Hepatocyte (in vitro differentiated cells): ENCODE results near the gene SAMD7. TPM values are rescaled to one million over a fixed set of nuclear protein-coding genes. Genes with fewer than 3 reads are reported as not detected.

Experiments
- DNase-seq: peaks from one replicate; pipeline ENCODE4 v3.0.0-alpha.2; 2016; ENCODE audit warnings: low spot score
- H2AFZ ChIP-seq: fragments of 200-600 bp; sonication (generic); 2 replicates; pipeline ENCODE4 v1.6.0; 2016; ENCODE audit warnings: antibody characterized with exemption, mild to moderate bottlenecking
- H3K27ac ChIP-seq: fragments of 200-600 bp; sonication (generic); 2 replicates; pipeline ENCODE4 v1.5.1; 2016; ENCODE audit warnings: mild to moderate bottlenecking
- H3K27me3 ChIP-seq: fragments of 200-600 bp; sonication (generic); 2 replicates; pipeline ENCODE4 v1.6.1; 2016
- H3K36me3 ChIP-seq: fragments of 200-600 bp; sonication (generic); replicated peaks from 2 replicates; pipeline ENCODE4 v1.5.1; 2016; ENCODE audit warnings: low read depth; ENCODE audit not compliant: insufficient read depth
- H3K4me1 ChIP-seq: fragments of 200-600 bp; sonication (generic); 2 replicates; pipeline ENCODE4 v1.5.1; 2016; ENCODE audit warnings: mild to moderate bottlenecking, moderate library complexity; ENCODE audit not compliant: insufficient read depth
- H3K4me2 ChIP-seq: fragments of 200-600 bp; sonication (generic); 2 replicates; pipeline ENCODE4 v1.6.0; 2016
- H3K4me3 ChIP-seq: fragments of 200-600 bp; sonication (generic); 2 replicates; pipeline ENCODE4 v1.5.1; 2016; ENCODE audit warnings: mild to moderate bottlenecking
- H3K79me2 ChIP-seq: fragments of 200-600 bp; sonication (generic); 2 replicates; pipeline ENCODE4 v1.6.0; 2017; ENCODE audit warnings: mild to moderate bottlenecking
- H3K9me2 ChIP-seq: fragments of 200-600 bp; sonication (generic); replicated peaks from 2 replicates; pipeline ENCODE4 v1.6.0; 2017; ENCODE audit warnings: mild to moderate bottlenecking; ENCODE audit not compliant: insufficient read depth
- H3K9me3 ChIP-seq: fragments of 200-600 bp; sonication (generic); 2 replicates; pipeline ENCODE4 v1.5.1; 2016; ENCODE audit warnings: low read depth, mild to moderate bottlenecking
- H4K20me1 ChIP-seq: fragments of 200-600 bp; sonication (generic); 2 replicates; pipeline ENCODE4 v1.6.0; 2016; ENCODE audit warnings: mild to moderate bottlenecking; ENCODE audit not compliant: insufficient read depth, poor library complexity, severe bottlenecking
- EZH2 ChIP-seq: fragments of 200-600 bp; sonication (generic); IDR thresholded peaks from 2 replicates; pipeline ENCODE4 v1.6.1; 2016; ENCODE audit warnings: antibody characterized with exemption, mild to moderate bottlenecking, borderline replicate concordance
- EZH2phosphoT487 ChIP-seq: fragments of 200-600 bp; sonication (generic); IDR thresholded peaks from one replicate; pipeline ENCODE4 v1.6.1; 2018; ENCODE audit warnings: antibody characterized with exemption, mild to moderate bottlenecking, low read depth, moderate library complexity; ENCODE audit not compliant: unreplicated experiment, severe bottlenecking
- WGBS: methylation state at CpG from one replicate; pipeline ENCODE4 v1.1.6; 2016; ENCODE audit warnings: low lambda C conversion rate; ENCODE audit errors: missing lambda C conversion rate; 5-methylcytosine and 5-hydroxymethylcytosine counted together
- polyA plus RNA-seq: library from polyadenylated mRNA; unstranded; fragments of >200 nt; fragmentation: Nextera tagmentation; extraction: Ambion mirVana; gene quantifications from 2 replicates; pipeline ENCODE4 v1.2.1, GENCODE V29; 2016
- total RNA-seq: library from RNA; depleted of rRNA; stranded (reverse); fragments of >200 nt; gene quantifications from 2 replicates; pipeline ENCODE4 v1.2.3, GENCODE V29; 2014
- TF ChIP-seq, protein P1 (sequence below): fragments of 200-600 bp; sonication (generic); IDR thresholded peaks from 2 replicates; pipeline ENCODE4 v1.5.1; 2016; ENCODE audit warnings: antibody characterized with exemption, mild to moderate bottlenecking; ENCODE audit not compliant: poor library complexity

SAMD7 gene
- total and polyA plus RNA-seq, 2 experiments from 2014 or later: not detected

DNA sequence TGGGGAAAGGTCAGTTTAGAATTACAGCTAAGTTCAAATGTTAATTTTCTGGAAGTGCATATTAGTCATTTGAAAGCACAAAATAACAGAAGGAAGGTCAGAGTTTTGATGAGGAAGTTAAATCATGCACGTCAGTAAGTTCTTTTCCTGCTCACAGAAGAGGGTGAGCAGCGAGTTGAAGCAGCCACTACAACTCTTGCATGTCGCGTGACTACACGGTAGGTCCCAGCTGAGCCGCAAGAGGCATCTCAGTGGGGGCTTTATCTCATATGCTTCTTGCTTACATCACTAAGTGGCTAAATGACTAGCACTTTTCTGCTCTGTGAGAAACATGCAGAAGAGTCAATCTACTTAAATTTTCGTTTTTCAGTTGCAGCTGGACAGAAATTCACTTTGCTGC, 33.9 kb downstream of the SAMD7 start:
- Histone ChIP-seq H3K9me2 (no peaks in the 10 kb centered on the region), H3K9me3 (no peaks in the 10 kb centered on the region), H2AFZ (no peak overlapping the region), H3K27me3 (no peaks in the 10 kb centered on the region), H3K79me2 (no peaks in the 10 kb centered on the region), H3K4me3 (no peak overlapping the region), H3K4me1 (no peaks in the 10 kb centered on the region), H3K36me3 (no peaks in the 10 kb centered on the region), H4K20me1 (no peaks in the 10 kb centered on the region), H3K4me2 (no peak overlapping the region), H3K27ac (no peak overlapping the region)
- 80% methylated on average over 7 of the region's 7 CpGs for WGBS
- no peak for DNase-seq
- TF ChIP-seq EZH2phosphoT487 (no peak), EZH2 (no peak)
- TF ChIP-seq, protein P1, sequence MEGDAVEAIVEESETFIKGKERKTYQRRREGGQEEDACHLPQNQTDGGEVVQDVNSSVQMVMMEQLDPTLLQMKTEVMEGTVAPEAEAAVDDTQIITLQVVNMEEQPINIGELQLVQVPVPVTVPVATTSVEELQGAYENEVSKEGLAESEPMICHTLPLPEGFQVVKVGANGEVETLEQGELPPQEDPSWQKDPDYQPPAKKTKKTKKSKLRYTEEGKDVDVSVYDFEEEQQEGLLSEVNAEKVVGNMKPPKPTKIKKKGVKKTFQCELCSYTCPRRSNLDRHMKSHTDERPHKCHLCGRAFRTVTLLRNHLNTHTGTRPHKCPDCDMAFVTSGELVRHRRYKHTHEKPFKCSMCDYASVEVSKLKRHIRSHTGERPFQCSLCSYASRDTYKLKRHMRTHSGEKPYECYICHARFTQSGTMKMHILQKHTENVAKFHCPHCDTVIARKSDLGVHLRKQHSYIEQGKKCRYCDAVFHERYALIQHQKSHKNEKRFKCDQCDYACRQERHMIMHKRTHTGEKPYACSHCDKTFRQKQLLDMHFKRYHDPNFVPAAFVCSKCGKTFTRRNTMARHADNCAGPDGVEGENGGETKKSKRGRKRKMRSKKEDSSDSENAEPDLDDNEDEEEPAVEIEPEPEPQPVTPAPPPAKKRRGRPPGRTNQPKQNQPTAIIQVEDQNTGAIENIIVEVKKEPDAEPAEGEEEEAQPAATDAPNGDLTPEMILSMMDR: no peak

DNA sequence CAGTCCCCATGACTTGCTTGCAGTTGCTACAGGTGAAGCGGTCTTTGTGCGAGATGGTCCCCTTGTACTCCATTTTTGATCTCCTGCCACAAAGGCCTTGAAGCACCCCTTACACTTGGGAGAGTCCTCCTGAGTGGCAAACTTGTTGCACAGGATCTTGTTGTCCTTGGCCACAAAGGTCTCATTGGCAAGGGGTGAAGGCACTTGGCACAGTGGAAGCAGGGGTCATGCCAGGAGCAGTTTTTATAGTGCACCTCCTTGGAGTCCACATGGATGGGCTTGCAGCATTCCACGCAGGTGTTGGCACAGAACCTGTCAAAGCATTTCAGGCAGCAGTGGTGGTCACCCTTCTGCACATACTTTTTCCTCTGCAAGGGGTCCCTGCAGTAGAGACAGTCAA, 35.0 kb downstream of the SAMD7 start:
- DNase-seq: no peak
- WGBS: 93% methylated on average over 3 of the region's 3 CpGs
- TF ChIP-seq EZH2 (no peak), EZH2phosphoT487 (no peak)
- TF ChIP-seq, protein P1: no peak
- H3K27ac ChIP-seq: no peak overlapping the region
- H4K20me1 ChIP-seq: no peaks in the 10 kb centered on the region
- H3K9me3 ChIP-seq: no peaks in the 10 kb centered on the region
- no peak overlapping the region for H3K4me2 ChIP-seq
- no peaks in the 10 kb centered on the region for H3K36me3 ChIP-seq
- no peak overlapping the region for H3K4me3 ChIP-seq
- no peaks in the 10 kb centered on the region for H3K27me3 ChIP-seq
- H3K9me2 ChIP-seq: no peaks in the 10 kb centered on the region
- H3K4me1 ChIP-seq: no peaks in the 10 kb centered on the region
- no peaks in the 10 kb centered on the region for H3K79me2 ChIP-seq
- H2AFZ ChIP-seq: no peak overlapping the region

DNA sequence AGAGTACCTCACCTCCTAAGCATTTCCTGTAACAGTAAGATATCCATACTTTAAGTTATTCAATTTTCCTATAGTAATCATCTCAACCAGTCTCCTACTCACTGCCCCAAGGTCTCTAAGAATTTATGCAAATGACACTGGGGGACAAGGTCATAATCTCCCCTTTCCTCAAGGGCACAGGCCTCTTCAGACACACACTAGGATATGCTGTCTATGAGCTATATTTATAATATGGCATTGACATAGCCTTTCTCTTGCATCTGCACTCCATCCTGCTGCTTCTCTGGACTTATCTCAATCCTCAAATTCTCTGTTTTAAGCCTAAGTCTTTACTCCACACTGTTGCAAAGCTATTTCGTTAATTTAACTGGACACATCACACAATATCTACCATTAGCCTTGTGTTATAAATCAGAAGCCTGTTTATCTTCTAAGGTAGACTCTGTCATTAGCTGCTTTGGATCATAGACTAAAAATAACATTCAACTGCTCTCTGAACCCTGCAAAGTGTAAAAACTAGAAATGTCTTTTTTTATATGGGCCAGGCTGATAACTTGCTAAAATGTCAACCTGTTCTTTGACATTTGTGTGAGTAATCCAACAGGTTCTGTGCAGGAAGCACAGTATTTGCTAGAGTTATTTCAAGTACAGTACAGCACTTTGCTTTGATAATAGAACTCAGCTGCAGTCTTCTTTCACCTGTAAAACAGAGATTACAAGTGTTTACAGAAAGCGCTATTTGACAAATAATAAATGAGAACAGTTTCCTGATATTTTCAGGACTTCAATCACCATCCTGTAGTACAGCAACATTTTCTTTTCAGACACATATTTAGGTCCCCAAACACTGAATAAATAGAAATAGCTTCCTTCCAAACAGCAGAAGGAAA, 37.4 kb downstream of the SAMD7 start:
- H3K9me3 ChIP-seq: no peaks in the 10 kb centered on the region
- no peaks in the 10 kb centered on the region for H3K79me2 ChIP-seq
- no peaks in the 10 kb centered on the region for H3K9me2 ChIP-seq
- H3K4me2 ChIP-seq: peak overlapping the region; percentile 21
- TF ChIP-seq EZH2: no peak
- TF ChIP-seq EZH2phosphoT487: no peak
- TF ChIP-seq, protein P1: no peak
- no peak overlapping the region for H3K4me3 ChIP-seq
- peak; percentile 10 for DNase-seq
- no peaks in the 10 kb centered on the region for H3K27me3 ChIP-seq
- no peaks in the 10 kb centered on the region for H4K20me1 ChIP-seq
- 54% methylated on average over 2 of the region's 2 CpGs for WGBS
- no peaks in the 10 kb centered on the region for H3K4me1 ChIP-seq
- H3K27ac ChIP-seq: peak overlapping the region; percentile 44
- H3K36me3 ChIP-seq: no peaks in the 10 kb centered on the region
- H2AFZ ChIP-seq: no peak overlapping the region
